OCI-LY1 (cell line): ENCODE measurements around the gene FGF14.

Experiments used
- CTCF ChIP-seq: fragments of 200-600 bp; sonication (generic), shearing (Covaris generic); IDR thresholded peaks from 2 replicates; pipeline ENCODE4 v1.5.1; 2017; ENCODE audit warnings: mild to moderate bottlenecking, antibody characterized with exemption, low read length, moderate library complexity, mixed read lengths
- EZH2 ChIP-seq: fragments of 200-600 bp; sonication (generic), shearing (Covaris generic); IDR thresholded peaks from 2 replicates; pipeline ENCODE4 v1.8.0; 2017; ENCODE audit warnings: borderline replicate concordance, mixed run types, mild to moderate bottlenecking, antibody characterized with exemption, low read length, moderate library complexity, mixed read lengths

- TF ChIP-seq CTCF (no peak), EZH2 (no peak)
These were observed 555.1 kb downstream of the FGF14 start for GRCh38 chr13:101846701-101847100.
